ENCODE data around the gene DSE. TPM values are rescaled to one million over a fixed set of nuclear protein-coding genes. Genes with fewer than 3 reads are reported as not detected.

The DSE gene
- total and polyA plus RNA-seq, 2 donors (not counting 1 experiment from before 2014, with no cell fraction given), result 8.3 to 8.6 TPM

- DNase-seq, result peak; percentile 56
- Histone ChIP-seq H3K27me3 (replicated peaks in 1 of 4; ENCODE audit: control extremely low read depth in 1 of 4, control insufficient read depth in 3 of 4, insufficient read depth in 4 of 4, low read length in 3 of 4) (no peaks in the 10 kb centered on the region), H2AFZ (ENCODE audit: insufficient read depth, low read depth, low read length, poor library complexity, severe bottlenecking) (peak overlapping the region; percentile 12), H3K9me3 (ENCODE audit: control extremely low read depth in 1 of 3, control insufficient read depth in 2 of 3, insufficient read depth in 1 of 3, low read length in 2 of 3) (no peaks in the 10 kb centered on the region), H3K36me3 (replicated peaks in 1 of 2; ENCODE audit: control extremely low read depth in 1 of 2, control insufficient read depth in 1 of 2, extremely low read depth in 1 of 2, insufficient read depth in 2 of 2, low read length in 1 of 2) (no peaks in the 10 kb centered on the region), H3K4me3 (ENCODE audit: control extremely low read depth in 1 of 5, extremely low read depth in 1 of 5, insufficient read depth in 1 of 5, low read depth in 2 of 5, low read length in 4 of 5) (no peak overlapping the region), H3K4me2 (replicated peaks; ENCODE audit: low read depth, low read length, poor library complexity, severe bottlenecking) (peak overlapping the region; percentile 12), H3K27ac (ENCODE audit: low read length in 2 of 2) (no peak overlapping the region), H3K79me2 (ENCODE audit: control insufficient read depth, insufficient read depth, low read length) (no peaks in the 10 kb centered on the region), H3K9ac (ENCODE audit: low read length) (no peak overlapping the region), H4K20me1 (ENCODE audit: control insufficient read depth, insufficient read depth, low read length, poor library complexity, severe bottlenecking) (no peaks in the 10 kb centered on the region), H3K4me1 (ENCODE audit: control insufficient read depth in 2 of 2, insufficient read depth in 2 of 2, low read length in 2 of 2) (peaks cover 16 to 23% of the 10 kb centered on the region in 2 donors)
- Mint-ChIP-seq H3K4me3 (no peak overlapping the region), H3K27me3 (no peaks in the 10 kb centered on the region), H3K9me3 (ENCODE audit: insufficient read depth) (no peaks in the 10 kb centered on the region), H3K4me1 (peaks cover 27% of the 10 kb centered on the region), H3K27ac (no peak overlapping the region)
- TF ChIP-seq CTCF (IDR thresholded peaks at IDR 0.05) (peak; percentile 75), EZH2 (IDR thresholded peaks at IDR 0.05; ENCODE audit: borderline replicate concordance, insufficient read depth, low read depth, low read length, poor library complexity, severe bottlenecking) (no peak)
- CTCF ChIA-PET, result interaction anchor here (0.7 to 9.5 kb wide), 36 partner anchors 8 to 176 kb away, joined by 3 to 86 read pairs (median 4); partner anchors contain the start of genes CALHM6 and DSE
- WGBS (ENCODE audit: insufficient coverage), result no CpG with 5 or more reads among the region's 3 CpGs
- POLR2A ChIA-PET, result no interaction called here
- peak; percentile 86 for ATAC-seq (ENCODE audit: low read depth)
- intact Hi-C loops (cut with micrococcal nuclease), result loop anchor here (1.0 to 5.0 kb wide), 3 partner anchors 19 to 157 kb away; no protein-coding TSS in a partner anchor
These were observed 73.3 kb downstream of the DSE start for GRCh38 chr6:116444092-116444491.

DNA sequence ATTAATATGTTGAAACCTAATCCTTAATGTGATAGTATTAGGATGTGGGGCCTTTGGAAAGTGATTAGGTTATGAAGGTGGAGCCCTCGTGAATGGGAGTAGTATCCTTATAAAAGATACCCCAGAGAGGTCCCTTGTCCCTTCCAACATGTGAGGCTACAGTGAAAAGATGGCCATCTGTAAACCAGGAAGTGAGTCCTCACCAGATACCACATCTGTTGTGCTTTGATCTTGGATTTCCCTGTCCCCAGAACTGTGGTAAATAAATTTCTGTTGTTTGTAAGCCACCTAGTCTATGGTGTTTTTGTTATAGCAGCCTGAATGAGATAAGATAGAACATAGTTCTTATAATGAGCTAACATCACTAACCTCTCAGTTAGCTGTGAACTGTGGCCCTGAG is 73.8 kb downstream of the DSE start:
- Histone ChIP-seq H3K4me1 (ENCODE audit: control insufficient read depth in 2 of 2, insufficient read depth in 2 of 2, low read length in 2 of 2) (peaks cover 16 to 22% of the 10 kb centered on the region in 2 donors), H2AFZ (ENCODE audit: insufficient read depth, low read depth, low read length, poor library complexity, severe bottlenecking) (peak overlapping the region; percentile 12), H3K4me3 (ENCODE audit: control extremely low read depth in 1 of 5, extremely low read depth in 1 of 5, insufficient read depth in 1 of 5, low read depth in 2 of 5, low read length in 4 of 5) (no peak overlapping the region), H3K9me3 (ENCODE audit: control extremely low read depth in 1 of 3, control insufficient read depth in 2 of 3, insufficient read depth in 1 of 3, low read length in 2 of 3) (no peaks in the 10 kb centered on the region), H3K27me3 (replicated peaks in 1 of 4; ENCODE audit: control extremely low read depth in 1 of 4, control insufficient read depth in 3 of 4, insufficient read depth in 4 of 4, low read length in 3 of 4) (no peaks in the 10 kb centered on the region), H3K79me2 (ENCODE audit: control insufficient read depth, insufficient read depth, low read length) (no peaks in the 10 kb centered on the region), H3K27ac (ENCODE audit: low read length in 2 of 2) (no peak overlapping the region), H4K20me1 (ENCODE audit: control insufficient read depth, insufficient read depth, low read length, poor library complexity, severe bottlenecking) (no peaks in the 10 kb centered on the region), H3K4me2 (replicated peaks; ENCODE audit: low read depth, low read length, poor library complexity, severe bottlenecking) (peak overlapping the region; percentile 39), H3K9ac (ENCODE audit: low read length) (no peak overlapping the region), H3K36me3 (replicated peaks in 1 of 2; ENCODE audit: control extremely low read depth in 1 of 2, control insufficient read depth in 1 of 2, extremely low read depth in 1 of 2, insufficient read depth in 2 of 2, low read length in 1 of 2) (no peaks in the 10 kb centered on the region)
- no peaks in the 10 kb centered on the region for H3K27me3 Mint-ChIP-seq
- H3K4me3 Mint-ChIP-seq, result no peak overlapping the region
- WGBS (ENCODE audit: insufficient coverage), result no CpG with 5 or more reads among the region's 1 CpG
- ChIA-PET POLR2A (no interaction called here), CTCF (interaction anchor here (0.6 to 9.5 kb wide), 39 partner anchors 8 to 177 kb away, joined by 3 to 86 read pairs (median 4); partner anchors contain the start of genes CALHM5, CALHM6, DSE and RWDD1)
- intact Hi-C loops (cut with micrococcal nuclease), result loop anchor here (1.0 to 5.0 kb wide), 3 partner anchors 18 to 157 kb away; no protein-coding TSS in a partner anchor
- no peaks in the 10 kb centered on the region for H3K9me3 Mint-ChIP-seq (ENCODE audit: insufficient read depth)
- DNase-seq (no peak), ATAC-seq (ENCODE audit: low read depth) (no peak)
- TF ChIP-seq EZH2 (IDR thresholded peaks at IDR 0.05; ENCODE audit: borderline replicate concordance, insufficient read depth, low read depth, low read length, poor library complexity, severe bottlenecking) (no peak), CTCF (IDR thresholded peaks at IDR 0.05) (no peak)
- peaks cover 24% of the 10 kb centered on the region for H3K4me1 Mint-ChIP-seq
- H3K27ac Mint-ChIP-seq, result no peak overlapping the region
